NCI-H1048 (cell line): Measurements from ENCODE around the gene COQ8B.
A peak's percentile ranks its signal among the peaks of the same experiment; 100 is the strongest.

Experiments
- DNase-seq: peaks from one replicate; lab custom pipeline; 2025; lab: John Stamatoyannopoulos, UW

Gene COQ8B

GRCh38 chr19:40690693-40691420 lies 25.8 kb downstream of the COQ8B start:
- DNase-seq: peak; percentile 51

DNA sequence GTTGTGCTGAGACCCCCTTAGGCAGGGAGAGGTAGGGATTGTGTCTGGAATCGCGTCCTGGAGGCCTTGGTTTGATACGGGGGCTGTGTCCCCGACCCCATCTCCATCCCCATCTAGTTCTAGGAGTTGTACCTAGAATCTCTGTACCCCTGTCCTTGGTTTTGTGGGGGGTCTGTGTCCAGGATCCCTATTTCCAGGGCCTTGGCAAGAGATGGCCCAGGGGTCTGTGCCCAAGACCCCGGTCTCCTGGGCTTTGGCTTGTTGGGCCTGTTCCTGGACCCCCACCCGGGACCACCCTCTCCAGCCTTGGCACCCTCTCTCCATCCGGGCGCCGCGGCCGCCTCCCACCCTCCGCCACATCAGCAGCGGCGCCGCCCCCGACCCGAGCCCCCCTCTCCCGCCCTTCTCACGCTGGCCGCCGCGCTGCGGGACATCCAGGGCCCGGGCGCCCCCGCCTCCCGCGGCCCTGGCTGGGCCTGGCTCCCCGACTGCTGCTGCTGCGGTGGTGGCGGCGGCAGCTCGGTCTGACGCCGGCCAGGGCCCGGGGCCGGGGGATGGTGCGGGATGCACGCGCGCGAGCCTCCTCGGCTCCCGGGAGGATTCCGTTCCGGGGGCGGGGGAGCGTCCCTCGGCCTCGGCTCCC lies 26.5 kb downstream of the COQ8B start, which contains the start of gene NUMBL:
TSS of gene NUMBL (minus strand) at position 602 of the 643 bp plus-strand sequence. CDS start at position 434, 168 bp downstream.
- no peak for DNase-seq

DNA sequence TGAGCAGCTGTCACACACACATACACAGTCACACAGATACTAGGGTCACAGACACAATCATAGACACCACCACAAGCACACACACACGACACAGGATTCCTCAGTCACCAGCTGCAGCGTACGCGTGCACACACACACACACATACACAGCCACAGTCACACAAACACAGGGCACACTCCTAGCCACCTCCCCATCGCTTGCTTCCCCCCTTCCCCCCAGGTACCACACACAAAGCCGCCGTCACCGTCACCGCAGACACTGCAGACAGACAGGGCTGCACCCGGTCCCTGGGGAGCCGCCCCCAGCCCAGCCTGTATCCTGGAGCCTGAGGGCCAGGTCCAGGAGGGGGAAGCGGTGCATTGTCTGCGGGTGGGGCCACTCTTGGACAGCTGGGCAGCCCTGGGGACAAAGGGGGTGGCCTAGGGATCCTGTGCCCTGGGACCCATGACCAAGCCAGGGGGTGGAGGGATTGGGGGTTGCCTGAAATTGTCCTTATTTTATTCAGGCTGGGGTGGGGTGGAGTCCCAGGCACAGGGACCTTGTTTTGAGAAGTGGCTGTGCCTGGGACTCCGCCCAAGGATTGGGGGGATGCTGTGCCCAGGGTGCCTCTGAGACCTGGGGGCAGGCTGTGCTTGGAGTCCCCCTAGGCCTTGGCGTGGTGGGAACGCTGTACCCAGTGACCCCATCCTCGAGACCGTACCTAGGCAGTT lies 27.2 kb downstream of the COQ8B start:
- no peak for DNase-seq

GRCh38 chr19:40688987-40689338 lies 27.7 kb downstream of the COQ8B start:
- DNase-seq: no peak

- DNase-seq: no peak
Observed at GRCh38 chr19:40688309-40688708, 28.4 kb downstream of the COQ8B start.

DNA sequence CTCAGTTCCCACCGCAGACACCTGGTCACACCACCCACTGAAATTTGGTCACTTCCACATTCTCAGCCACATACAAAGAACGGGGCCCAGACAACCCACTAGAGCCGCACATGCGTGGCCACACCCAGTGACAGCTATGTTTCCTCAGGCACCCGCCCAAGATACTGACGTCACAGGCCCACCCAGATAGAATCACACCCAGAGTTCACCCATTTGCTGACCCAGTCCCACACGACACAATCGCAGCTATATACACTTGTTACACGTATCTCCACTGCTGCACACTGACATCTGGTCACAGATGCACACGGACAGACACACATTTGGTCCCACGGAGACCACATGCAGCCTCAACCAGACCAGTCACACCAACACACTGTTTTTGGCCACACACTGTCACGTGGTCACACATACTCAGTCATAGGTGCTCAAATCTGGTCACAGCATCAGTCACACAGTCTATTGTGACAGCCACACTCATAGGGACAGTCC lies 29.1 kb downstream of the COQ8B start:
- DNase-seq: no peak

- no peak for DNase-seq
Observed at GRCh38 chr19:40686882-40687524, 29.7 kb downstream of the COQ8B start.

DNA sequence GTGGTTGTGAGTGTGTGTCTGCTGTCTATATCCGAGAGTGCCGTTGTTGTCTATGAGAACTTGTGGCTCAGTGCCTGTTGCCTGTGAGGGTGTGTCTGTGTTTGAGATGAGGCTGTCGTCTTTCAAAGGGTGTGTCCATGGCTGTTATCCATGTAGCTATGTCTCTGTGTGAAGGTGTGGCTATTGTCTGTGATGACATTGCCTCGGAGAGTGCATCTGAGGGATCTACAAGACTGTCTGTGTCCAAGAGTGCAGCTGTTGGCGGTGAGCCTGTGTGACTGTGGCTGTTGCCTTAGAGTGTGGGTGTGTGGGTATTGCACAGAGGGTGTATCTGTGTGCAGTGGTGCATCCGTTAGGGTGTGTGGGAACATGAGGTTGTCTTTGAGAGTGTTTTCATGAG lies 31.1 kb downstream of the COQ8B start:
- no peak for DNase-seq

DNA sequence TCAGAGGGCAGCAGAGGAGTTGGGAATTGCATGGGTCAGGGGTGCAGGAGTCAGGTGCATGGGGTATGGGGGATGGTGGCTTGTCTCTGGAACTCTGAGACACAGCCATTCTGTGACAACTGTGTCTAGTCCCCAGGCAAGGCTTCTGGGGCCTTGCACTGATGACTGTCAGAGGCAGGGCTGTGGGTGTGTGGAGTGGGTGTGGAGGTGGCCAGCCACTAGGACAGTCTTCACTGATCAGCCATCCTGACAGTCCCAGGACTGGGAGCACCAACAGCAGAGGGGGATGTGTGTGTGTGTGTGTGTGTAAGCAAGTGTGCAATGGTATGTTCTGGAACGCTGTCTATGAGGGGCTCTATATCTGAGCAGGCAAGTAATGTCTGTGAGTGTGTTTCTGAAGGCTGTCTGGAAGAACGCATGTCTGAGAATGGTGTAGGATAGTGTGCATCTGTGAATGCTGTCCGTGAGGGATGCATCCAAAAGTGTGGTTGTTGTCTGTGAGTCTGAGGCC lies 31.6 kb downstream of the COQ8B start:
- no peak for DNase-seq

GRCh38 chr19:40684280-40684679 lies 32.4 kb downstream of the COQ8B start:
- DNase-seq: no peak

DNA sequence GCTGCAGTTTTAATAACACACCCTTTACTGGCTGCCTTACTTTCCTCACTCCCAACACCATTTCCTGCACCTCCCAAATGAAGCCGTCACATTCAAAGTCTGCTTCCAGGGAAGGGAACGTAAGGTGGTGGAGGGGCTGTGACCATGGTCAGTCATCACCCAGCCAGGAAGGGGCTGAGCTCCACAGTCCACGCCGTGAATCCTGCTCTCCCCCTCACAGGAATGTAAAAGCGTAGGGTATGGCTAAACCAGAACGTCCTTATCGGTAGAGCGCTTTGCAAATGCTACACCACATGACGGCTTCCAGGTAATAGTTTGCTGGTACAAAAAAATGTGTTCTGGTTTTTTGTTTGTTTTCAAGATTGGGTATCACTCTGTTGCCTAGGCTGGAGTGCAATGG lies 33.2 kb downstream of the COQ8B start:
- no peak for DNase-seq

DNA sequence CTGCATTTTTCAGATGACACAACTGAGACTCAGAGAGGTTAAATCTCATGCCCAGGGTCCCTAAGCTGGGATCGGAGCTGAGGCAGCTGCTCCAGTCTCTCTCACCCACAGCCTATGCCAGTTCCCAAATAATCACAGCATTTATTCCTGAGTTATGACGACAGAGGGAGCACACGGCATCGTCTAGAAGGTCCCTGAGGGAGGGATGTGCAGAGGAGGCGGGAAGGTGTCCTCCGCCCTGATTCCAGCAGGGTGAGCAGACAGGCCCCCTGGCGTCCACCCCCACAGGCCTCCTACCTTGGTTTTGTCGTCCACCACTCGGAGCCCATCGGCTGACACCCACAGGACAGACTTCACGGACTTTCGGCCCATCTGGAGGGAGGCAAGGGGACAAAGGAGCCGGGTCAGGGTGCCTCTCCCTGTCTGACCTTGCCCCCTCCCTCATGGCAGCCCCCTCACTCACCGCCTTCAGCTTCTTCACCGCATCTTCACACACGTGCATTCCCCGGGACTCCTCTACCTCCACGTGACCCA lies 34.2 kb downstream of the COQ8B start:
- no peak for DNase-seq

- no peak for DNase-seq
Observed at GRCh38 chr19:40681039-40681438, 35.6 kb downstream of the COQ8B start.

- no peak for DNase-seq
Observed at GRCh38 chr19:40677156-40677555, 39.5 kb downstream of the COQ8B start.

DNA sequence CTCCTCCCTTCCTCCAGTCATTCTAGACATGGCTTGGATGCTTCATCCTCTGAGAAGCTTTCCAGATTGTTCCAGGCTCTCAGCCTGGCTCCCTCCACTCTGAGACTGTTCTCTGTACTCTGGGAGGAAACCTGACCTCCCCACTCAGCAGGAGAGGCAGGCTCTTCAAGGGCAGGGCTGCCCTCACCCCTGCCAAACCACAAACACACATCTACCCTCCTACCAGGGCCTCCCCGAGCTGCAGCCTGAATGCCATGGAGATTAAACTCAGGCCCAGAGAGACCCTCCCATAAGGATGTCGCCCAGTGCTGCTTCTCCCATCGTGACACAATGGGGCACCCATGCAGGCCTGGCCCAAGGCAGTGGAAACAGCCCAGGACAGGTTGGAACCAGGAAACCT lies 42.4 kb downstream of the COQ8B start:
- DNase-seq: no peak

GRCh38 chr19:40673397-40673796 lies 43.3 kb downstream of the COQ8B start:
- no peak for DNase-seq

- no peak for DNase-seq
Observed at GRCh38 chr19:40672573-40673299, 44.0 kb downstream of the COQ8B start.

DNA sequence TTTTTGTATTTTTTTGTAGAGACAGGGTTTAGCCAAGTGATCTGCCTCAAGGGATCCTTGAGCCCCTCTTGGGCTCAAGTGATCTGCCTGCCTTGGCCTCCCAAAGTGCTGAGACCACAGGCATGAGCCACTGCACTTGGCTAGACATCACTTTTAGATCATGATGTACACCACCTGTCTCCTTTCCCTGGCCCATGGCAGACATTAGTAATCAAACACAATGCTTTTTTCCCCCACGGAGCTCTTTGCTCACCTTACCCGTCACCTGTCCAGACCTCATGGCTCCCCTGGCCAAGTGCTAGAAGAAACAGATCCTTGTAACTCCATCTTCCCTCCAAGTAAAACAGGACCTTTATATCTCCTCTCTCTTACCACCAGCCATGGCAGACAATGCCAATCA lies 44.6 kb downstream of the COQ8B start:
- DNase-seq: no peak

DNA sequence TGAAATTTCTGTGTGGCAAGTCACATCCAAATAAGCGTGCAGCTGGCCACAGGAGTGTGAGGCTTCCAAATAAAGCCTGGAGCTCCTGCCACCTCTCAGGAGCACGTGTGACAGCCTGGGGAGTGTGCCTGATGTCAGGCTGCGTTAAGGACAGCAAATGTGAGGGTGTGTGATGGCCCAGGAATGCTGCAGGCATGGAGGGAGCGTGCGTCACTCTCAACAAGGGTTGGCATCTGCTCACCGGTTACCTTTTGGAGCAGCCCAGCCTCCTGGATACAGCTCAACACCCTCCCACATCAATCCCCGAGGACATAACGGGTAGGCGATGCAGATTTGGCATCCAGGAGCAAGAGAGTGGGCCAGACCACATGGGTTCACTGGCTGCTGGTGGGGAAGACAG lies 45.3 kb downstream of the COQ8B start:
- DNase-seq: no peak

DNA sequence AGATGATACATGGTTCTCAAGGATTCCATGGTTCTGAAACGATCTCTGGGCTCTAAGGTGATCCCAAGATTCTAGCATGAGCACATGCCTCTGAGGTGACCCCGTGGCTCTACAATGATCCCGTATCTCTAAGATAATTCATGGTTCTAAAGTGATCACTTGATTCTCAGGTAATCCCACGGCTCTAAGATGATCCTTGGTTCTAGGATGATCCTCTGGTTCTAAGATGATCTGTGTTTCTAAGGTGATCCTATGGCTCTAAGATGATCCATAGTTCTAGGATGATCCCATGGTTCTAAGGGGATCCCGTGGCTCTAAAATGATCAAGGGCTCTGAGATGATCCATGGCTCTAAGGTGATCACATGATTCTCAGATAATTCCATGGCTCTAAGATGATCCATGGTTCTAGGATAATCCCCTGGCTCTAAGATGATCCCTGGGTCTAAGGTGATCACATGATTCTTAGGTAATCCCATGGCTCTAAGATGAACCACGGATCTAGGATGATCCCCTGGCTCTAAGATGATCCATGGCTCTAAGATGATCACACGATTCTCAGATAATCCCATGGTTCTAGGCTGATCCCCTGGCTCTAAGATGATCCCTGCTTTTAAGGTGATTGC lies 47.6 kb downstream of the COQ8B start:
- no peak for DNase-seq

GRCh38 chr19:40667602-40668001 lies 49.1 kb downstream of the COQ8B start:
- DNase-seq: no peak
